Brain microvascular endothelial cell (primary cell): Measurements from ENCODE around the gene CCDC60.

Experiments used
- DNase-seq: peaks from one replicate; pipeline ENCODE4 v3.0.0-alpha.2; 2020
- H3K27ac ChIP-seq: fragments of 250-450 bp; sonication (Bioruptor Pico); 2 replicates; pipeline ENCODE4 v1.5.1; 2020; ENCODE audit warnings: mild to moderate bottlenecking, moderate library complexity
- H3K27me3 ChIP-seq: fragments of 250-450 bp; sonication (Bioruptor Pico); replicated peaks from 2 replicates; pipeline ENCODE4 v1.5.1; 2020; ENCODE audit warnings: mild to moderate bottlenecking
- H3K36me3 ChIP-seq: fragments of 250-450 bp; sonication (Bioruptor Pico); replicated peaks from 2 replicates; pipeline ENCODE4 v1.5.1; 2020; ENCODE audit warnings: mild to moderate bottlenecking
- H3K4me3 ChIP-seq: 2 replicates; pipeline ENCODE4 v1.5.1; 2011; ENCODE audit warnings: low read depth, mild to moderate bottlenecking, control low read depth, low read length, moderate library complexity
- in situ Hi-C: cut with HindIII; loops from 2 replicates; pipeline ENCODE4 v1.10.0; 2017; ENCODE audit warnings: low sequenced_read_pairs, low pct_ligation_motif_present
- TF ChIP-seq, protein P1 (sequence below): IDR thresholded peaks from 2 replicates; pipeline ENCODE4 v1.5.1; 2011; ENCODE audit warnings: low read depth, mild to moderate bottlenecking, moderate library complexity, low read length, control low read depth, inconsistent platforms; ENCODE audit errors: missing control alignments

CCDC60 gene

DNA sequence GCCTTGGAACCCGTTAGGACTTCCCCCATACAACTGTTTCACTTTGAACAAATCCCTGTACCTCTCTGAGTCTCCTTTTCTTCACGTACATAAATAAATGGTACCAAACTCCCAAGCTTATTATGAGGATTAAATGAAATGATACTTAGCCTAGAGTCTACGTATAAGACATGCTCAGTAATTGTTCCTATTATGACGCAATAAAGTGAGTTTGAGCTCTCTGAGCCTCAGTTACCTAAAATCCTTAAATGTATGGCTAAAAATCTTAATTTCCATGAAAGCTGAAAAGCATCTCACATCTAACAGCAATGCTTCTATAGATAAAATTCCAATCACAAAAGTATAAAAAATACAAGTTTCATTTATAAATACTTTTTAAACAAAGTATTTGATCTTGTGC is 141.1 kb downstream of the CCDC60 start:
- no peak for DNase-seq
- Histone ChIP-seq H3K27ac (no peak overlapping the region), H3K27me3 (no peaks in the 10 kb centered on the region), H3K4me3 (no peak overlapping the region), H3K36me3 (no peaks in the 10 kb centered on the region)
- in situ Hi-C loops = no loop called here
- TF ChIP-seq, protein P1, sequence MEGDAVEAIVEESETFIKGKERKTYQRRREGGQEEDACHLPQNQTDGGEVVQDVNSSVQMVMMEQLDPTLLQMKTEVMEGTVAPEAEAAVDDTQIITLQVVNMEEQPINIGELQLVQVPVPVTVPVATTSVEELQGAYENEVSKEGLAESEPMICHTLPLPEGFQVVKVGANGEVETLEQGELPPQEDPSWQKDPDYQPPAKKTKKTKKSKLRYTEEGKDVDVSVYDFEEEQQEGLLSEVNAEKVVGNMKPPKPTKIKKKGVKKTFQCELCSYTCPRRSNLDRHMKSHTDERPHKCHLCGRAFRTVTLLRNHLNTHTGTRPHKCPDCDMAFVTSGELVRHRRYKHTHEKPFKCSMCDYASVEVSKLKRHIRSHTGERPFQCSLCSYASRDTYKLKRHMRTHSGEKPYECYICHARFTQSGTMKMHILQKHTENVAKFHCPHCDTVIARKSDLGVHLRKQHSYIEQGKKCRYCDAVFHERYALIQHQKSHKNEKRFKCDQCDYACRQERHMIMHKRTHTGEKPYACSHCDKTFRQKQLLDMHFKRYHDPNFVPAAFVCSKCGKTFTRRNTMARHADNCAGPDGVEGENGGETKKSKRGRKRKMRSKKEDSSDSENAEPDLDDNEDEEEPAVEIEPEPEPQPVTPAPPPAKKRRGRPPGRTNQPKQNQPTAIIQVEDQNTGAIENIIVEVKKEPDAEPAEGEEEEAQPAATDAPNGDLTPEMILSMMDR = no peak

DNA sequence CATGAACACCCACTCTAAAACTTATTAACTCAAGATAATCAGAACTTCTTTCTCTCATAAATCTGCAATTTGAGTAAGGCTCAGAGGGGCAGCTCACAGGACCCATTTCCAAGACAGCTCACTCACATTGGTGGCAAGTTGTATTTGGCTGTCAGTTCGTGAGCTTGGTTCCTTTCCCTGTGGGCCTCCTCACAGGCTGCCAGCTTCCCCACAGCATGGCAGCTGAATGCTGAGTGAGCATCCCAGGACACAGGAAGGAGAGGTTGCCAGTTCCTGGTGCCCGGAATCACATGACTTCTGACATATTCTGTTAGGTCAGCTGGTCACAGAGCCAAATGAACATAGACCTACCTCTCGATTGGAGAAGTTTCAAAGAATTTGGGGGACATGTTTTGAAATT is 142.4 kb downstream of the CCDC60 start:
- in situ Hi-C loops = no loop called here
- H3K36me3 ChIP-seq = no peaks in the 10 kb centered on the region
- no peaks in the 10 kb centered on the region for H3K27me3 ChIP-seq
- H3K4me3 ChIP-seq = no peak overlapping the region
- H3K27ac ChIP-seq = no peak overlapping the region
- TF ChIP-seq, protein P1 = no peak
- DNase-seq = no peak

DNA sequence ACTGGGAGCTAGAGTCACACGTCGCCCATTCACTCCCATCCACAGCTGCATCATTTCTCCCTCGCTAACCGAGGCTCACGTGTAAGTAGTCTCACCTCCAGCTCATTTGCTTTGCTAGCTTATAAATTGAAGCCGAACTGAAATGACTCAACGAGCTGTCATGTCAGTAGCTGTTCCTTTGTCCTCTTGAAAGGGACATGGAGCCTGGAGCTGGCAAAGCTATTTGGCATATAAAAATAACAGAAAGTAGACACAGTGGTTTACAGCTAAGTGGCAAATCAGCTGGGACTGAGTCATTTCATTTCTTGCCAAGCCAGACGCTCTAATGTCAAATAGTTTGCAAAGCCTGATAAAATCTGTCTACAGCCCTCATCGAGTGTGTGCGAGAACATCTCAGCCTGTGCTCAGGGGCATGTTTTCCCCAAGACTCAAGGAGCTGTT is 144.6 kb downstream of the CCDC60 start:
- in situ Hi-C loops = no loop called here
- no peaks in the 10 kb centered on the region for H3K27me3 ChIP-seq
- no peak overlapping the region for H3K4me3 ChIP-seq
- TF ChIP-seq, protein P1 = no peak
- H3K27ac ChIP-seq = no peak overlapping the region
- H3K36me3 ChIP-seq = no peaks in the 10 kb centered on the region
- DNase-seq = no peak

DNA sequence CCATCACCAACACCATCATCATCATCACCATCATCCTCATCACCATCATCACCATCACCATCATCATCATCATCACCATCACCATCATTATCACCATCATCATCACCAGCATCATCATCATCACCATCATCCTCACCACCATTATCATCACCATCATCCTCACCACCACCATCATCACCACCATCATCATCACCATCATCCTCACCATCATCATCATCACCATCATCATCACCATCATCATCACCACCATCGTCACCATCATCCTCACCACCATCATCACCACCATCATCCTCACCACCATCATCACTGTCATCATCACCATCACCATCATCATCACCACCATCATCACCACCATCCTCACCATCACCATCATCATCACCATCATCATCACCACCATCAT is 146.0 kb downstream of the CCDC60 start:
- in situ Hi-C loops = no loop called here
- DNase-seq = no peak
- H3K27ac ChIP-seq = no peak overlapping the region
- H3K4me3 ChIP-seq = no peak overlapping the region
- H3K27me3 ChIP-seq = no peaks in the 10 kb centered on the region
- H3K36me3 ChIP-seq = no peaks in the 10 kb centered on the region
- TF ChIP-seq, protein P1 = no peak

DNA sequence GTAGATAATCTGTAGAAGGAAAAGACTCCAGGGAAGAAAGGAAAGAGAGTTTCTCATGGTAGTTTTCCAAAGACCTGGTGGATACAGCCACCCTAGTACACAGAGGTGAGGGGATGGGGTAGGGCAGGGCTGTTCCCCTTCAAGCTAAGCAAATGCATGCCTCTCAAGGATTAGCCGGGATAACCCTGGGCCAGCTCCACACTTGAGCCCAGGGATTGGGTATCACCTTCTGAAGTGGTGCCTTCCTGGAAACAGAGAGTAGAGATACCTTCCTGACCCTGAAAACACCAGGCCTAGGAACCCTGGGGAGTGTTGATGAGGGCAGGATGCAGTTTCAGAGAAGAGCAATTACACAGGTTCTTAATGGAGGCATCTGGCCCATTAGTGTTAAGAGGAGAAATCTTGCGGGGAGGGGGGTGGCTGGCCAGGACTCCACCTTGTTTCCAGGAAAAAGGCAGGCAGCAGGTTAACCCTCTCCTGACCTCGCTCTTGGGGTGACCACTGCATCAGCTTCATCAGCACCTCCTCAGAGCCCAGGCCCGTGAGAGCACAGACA is 152.1 kb downstream of the CCDC60 start:
- Histone ChIP-seq H3K27ac (no peak overlapping the region), H3K4me3 (no peak overlapping the region), H3K36me3 (no peaks in the 10 kb centered on the region), H3K27me3 (no peaks in the 10 kb centered on the region)
- in situ Hi-C loops = no loop called here
- DNase-seq = no peak
- TF ChIP-seq, protein P1 = no peak

DNA sequence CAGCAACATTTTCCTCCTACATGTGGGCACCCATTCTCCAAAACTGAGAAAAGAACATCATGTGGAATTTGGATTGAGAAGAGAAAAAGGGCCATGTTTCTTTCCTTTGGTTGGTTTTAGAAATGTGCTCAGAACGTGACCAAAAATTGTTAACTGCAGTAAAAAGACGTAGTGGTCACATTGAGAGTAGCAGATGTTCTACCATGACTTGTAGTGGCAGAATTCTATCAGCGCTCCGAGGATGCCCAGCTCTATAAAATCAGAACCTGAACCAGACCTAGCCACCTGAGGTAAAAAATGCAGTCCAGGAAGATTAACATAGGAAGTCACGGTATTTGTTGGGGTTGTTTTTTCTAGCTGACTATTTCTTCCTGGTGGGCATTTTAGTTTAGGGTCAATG is 157.3 kb downstream of the CCDC60 start:
- in situ Hi-C loops = no loop called here
- Histone ChIP-seq H3K27ac (no peak overlapping the region), H3K36me3 (no peaks in the 10 kb centered on the region), H3K27me3 (no peaks in the 10 kb centered on the region), H3K4me3 (no peak overlapping the region)
- TF ChIP-seq, protein P1 = no peak
- DNase-seq = no peak
